ENCODE measurements around the gene SP7. TPM values are rescaled to one million over a fixed set of nuclear protein-coding genes. Genes with fewer than 3 reads are reported as not detected.
"Not testable (repeated sequence)": the region's sequence is repeated elsewhere in the genome, so short reads cannot be mapped to it uniquely, and the experiment has no call there.

The SP7 gene
- total RNA-seq, 4 donors from 2014 or later, result not detected

DNA sequence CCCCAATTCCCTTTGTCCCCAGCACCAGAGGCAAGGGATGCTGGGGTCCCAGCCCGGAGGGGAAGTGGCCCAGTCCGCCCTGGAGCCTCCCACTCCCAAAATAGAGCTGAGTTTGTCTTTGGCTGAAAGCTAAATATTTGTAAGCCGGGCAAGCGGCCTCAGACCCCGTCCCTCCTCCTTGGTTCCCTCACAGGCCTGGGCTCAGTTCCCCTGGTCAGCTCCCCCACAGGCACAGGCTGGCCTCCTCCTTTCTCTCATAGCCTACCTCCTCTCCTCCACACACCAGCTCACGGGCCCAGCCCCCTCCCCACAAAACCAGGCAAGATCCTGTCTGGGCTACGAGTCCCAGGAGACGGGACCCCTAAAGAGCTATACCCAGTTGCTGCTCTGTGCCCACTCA is 1.3 kb downstream of the SP7 start:
- Histone ChIP-seq H3K27ac (no peak overlapping the region), H3K27me3 (peaks cover 0 to 6% of the 10 kb centered on the region in 2 donors), H3K4me3 (no peak overlapping the region), H3K4me1 (no peaks in the 10 kb centered on the region), H3K9me3 (no peaks in the 10 kb centered on the region), H3K36me3 (no peaks in the 10 kb centered on the region)
- no peak for TF ChIP-seq POLR2A (IDR thresholded peaks at IDR 0.05)
- TF ChIP-seq, protein P1, sequence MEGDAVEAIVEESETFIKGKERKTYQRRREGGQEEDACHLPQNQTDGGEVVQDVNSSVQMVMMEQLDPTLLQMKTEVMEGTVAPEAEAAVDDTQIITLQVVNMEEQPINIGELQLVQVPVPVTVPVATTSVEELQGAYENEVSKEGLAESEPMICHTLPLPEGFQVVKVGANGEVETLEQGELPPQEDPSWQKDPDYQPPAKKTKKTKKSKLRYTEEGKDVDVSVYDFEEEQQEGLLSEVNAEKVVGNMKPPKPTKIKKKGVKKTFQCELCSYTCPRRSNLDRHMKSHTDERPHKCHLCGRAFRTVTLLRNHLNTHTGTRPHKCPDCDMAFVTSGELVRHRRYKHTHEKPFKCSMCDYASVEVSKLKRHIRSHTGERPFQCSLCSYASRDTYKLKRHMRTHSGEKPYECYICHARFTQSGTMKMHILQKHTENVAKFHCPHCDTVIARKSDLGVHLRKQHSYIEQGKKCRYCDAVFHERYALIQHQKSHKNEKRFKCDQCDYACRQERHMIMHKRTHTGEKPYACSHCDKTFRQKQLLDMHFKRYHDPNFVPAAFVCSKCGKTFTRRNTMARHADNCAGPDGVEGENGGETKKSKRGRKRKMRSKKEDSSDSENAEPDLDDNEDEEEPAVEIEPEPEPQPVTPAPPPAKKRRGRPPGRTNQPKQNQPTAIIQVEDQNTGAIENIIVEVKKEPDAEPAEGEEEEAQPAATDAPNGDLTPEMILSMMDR (IDR thresholded peaks at IDR 0.05), result no peak
- DNase-seq, result no peak

DNA sequence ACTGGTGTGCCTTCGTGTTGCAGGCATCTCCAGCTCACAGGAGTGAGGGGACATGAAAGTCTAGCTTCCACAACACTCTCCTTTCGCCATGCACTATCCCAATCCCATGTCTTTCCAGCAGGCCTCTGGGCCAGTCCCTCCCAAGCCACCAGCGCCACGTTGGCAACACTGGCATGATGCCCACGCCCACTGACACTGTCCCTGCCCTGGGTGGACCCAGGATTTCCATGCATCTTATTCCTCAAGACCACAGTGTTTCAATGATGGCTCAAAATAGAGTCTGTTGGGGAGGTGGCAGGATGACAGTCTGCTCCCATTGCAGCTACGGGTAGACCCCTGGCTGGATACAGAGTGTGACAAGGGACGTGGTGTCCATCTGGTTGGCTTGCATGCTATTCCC is 2.3 kb downstream of the SP7 start:
- H3K4me1 ChIP-seq, result no peaks in the 10 kb centered on the region
- TF ChIP-seq, protein P1 (IDR thresholded peaks at IDR 0.05), result no peak
- no peak for TF ChIP-seq POLR2A (IDR thresholded peaks at IDR 0.05)
- H3K36me3 ChIP-seq, result no peaks in the 10 kb centered on the region
- H3K4me3 ChIP-seq, result no peak overlapping the region
- H3K9me3 ChIP-seq, result no peaks in the 10 kb centered on the region
- no peak overlapping the region for H3K27ac ChIP-seq
- peaks cover 0 to 5% of the 10 kb centered on the region in 2 donors for H3K27me3 ChIP-seq
- DNase-seq, result no peak

DNA sequence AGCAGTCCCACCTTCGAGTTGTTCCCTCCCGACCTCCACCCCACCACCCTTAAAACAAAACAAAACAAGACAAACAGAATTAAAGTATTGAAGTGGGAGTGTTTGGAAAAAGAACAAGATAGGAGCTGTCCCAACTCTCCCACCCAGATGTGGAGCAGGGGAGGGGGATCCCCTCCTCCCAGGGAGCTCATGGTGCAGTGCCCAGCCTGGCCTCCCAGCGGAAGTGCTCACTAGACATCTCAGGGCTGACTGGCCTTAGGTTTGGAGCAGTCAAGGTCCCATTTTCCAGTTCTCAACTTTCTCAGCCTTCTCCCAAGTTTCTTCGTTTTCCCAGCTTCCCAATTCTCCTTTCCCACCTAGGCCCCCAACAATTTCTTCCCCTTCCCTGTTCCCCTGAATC is 2.9 kb downstream of the SP7 start:
- no peak for DNase-seq
- Histone ChIP-seq H3K4me1 (no peaks in the 10 kb centered on the region), H3K27ac (no peak overlapping the region), H3K27me3 (no peaks in the 10 kb centered on the region), H3K4me3 (no peak overlapping the region), H3K36me3 (no peaks in the 10 kb centered on the region), H3K9me3 (no peaks in the 10 kb centered on the region)
- TF ChIP-seq, protein P1 (IDR thresholded peaks at IDR 0.05), result no peak
- TF ChIP-seq POLR2A (IDR thresholded peaks at IDR 0.05), result no peak

DNA sequence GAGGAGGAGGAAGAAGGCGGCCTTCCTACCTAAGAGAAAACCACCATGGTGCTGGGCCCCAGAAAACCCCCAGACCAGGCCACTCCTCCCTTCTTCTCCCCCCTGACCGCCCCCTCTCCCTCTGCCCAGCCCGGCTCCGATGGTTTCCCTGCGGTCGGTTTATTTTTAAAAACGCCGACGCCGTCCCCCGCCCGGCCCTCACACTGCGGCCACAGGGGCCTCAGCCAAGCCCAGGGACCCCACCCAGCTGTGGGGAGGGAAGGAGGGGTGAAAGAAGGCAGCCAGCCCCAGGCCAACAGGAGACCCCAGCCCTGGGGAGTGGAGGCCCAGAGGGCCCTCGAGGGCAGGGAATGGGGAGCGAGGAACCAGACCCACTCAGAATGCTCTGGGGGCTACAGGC is 3.4 kb downstream of the SP7 start:
- Histone ChIP-seq H3K4me1 (no peaks in the 10 kb centered on the region), H3K36me3 (no peaks in the 10 kb centered on the region), H3K9me3 (no peaks in the 10 kb centered on the region), H3K27ac (no peak overlapping the region), H3K4me3 (no peak overlapping the region), H3K27me3 (no peaks in the 10 kb centered on the region)
- TF ChIP-seq, protein P1 (IDR thresholded peaks at IDR 0.05), result no peak
- no peak for TF ChIP-seq POLR2A (IDR thresholded peaks at IDR 0.05)
- DNase-seq, result no peak

DNA sequence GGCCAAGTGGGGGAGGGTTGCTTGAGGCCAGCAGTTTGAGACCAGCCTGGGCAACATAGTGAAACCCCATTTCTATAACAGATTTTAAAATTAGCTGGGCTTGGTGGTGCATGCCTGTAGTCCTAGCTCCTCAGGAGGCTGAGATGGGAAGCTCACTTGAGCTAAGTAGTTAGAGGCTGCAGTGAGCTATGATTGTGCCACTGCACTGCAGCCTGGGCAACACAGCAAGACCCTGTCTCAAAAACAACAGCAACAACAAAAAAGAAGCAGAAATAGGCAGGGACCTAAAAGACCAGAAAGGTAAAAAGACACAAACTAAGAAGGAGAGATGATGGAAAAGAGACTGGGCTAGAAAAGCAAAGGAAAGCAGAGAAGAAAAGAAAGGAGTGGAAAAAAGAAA is 3.8 kb downstream of the SP7 start:
- H3K9me3 ChIP-seq, H3K36me3 ChIP-seq, H3K27me3 ChIP-seq, H3K27ac ChIP-seq, H3K4me3 ChIP-seq, H3K4me1 ChIP-seq, DNase-seq: not testable (repeated sequence)

DNA sequence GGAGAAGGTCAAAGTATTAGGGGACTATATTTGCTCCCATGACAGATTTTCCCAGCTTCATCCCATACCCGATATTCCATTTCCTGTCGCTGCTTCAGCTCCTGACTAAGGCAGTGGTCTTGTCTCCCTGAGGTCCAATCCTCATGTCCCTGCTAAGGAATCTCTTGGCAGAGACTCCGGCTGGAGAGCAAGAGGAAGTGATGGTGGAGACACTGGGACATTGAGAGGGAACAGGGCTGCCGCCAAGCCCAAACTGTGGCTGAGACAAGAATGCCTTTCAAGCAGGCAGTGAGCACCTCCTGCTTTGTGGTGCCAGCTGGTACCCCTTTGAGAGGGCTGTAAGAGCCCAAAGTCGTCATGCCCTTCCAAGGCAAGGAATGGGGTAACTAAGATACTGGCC is 5.5 kb downstream of the SP7 start:
- H3K4me1 ChIP-seq, result peaks cover 0 to 7% (median 3%) of the 10 kb centered on the region in 4 donors
- DNase-seq, result no peak

More for the DNA sequence above, 5.5 kb downstream of the SP7 start:
- no peaks in the 10 kb centered on the region for H3K9me3 ChIP-seq
- H3K27me3 ChIP-seq, result no peaks in the 10 kb centered on the region
- no peaks in the 10 kb centered on the region for H3K36me3 ChIP-seq
- H3K4me3 ChIP-seq, result no peak overlapping the region
- H3K27ac ChIP-seq, result no peak overlapping the region
- no peak for TF ChIP-seq POLR2A (IDR thresholded peaks at IDR 0.05)
- TF ChIP-seq, protein P1 (IDR thresholded peaks at IDR 0.05), result no peak
